CD4-positive, alpha-beta memory T cell (primary cell): ENCODE results near the gene ATXN7L2. TPM values are rescaled to one million over a fixed set of nuclear protein-coding genes. Genes with fewer than 3 reads are reported as not detected.
"Not testable (repeated sequence)": the region's sequence is repeated elsewhere in the genome, so short reads cannot be mapped to it uniquely, and the experiment has no call there.

Experiments used
- CTCF ChIA-PET: fragments of 350-600 bp; sonication (Branson Sonifier 250); formaldehyde crosslinking; loops from one replicate; lab custom pipeline; 2021; ENCODE audit warnings: inconsistent platforms; ENCODE audit not compliant: partially characterized antibody; lab: Charles Lee
- POLR2A ChIA-PET: fragments of 350-600 bp; sonication (Branson Sonifier 250); formaldehyde crosslinking; loops from one replicate; lab custom pipeline; 2021; ENCODE audit not compliant: partially characterized antibody; lab: Charles Lee
- DNase-seq, 5 donors: peaks; one replicate each; pipeline versions ENCODE4 v3.0.0 to v3.0.0-alpha.2; 2020 to 2022; ENCODE audit warnings: mixed read lengths in 1 of 5
- H3K27ac ChIP-seq: one replicate; pipeline ENCODE4 v1.7.0; 2013; ENCODE audit warnings: low read depth, low read length
- H3K27me3 ChIP-seq: 2 replicates; pipeline ENCODE4 v1.7.0; 2013; ENCODE audit warnings: mild to moderate bottlenecking, low read length, moderate library complexity; ENCODE audit not compliant: insufficient read depth
- H3K36me3 ChIP-seq: 2 replicates; pipeline ENCODE4 v1.7.0; 2013; ENCODE audit warnings: mild to moderate bottlenecking, low read length, moderate library complexity; ENCODE audit not compliant: insufficient read depth
- H3K4me1 ChIP-seq: 2 replicates; pipeline ENCODE4 v1.7.0; 2013; ENCODE audit warnings: mild to moderate bottlenecking, low read length, moderate library complexity; ENCODE audit not compliant: insufficient read depth
- H3K4me3 ChIP-seq, 2 donors: one replicate each; pipeline ENCODE4 v1.7.0; 2013; ENCODE audit warnings: low read length in 2 of 2, mild to moderate bottlenecking in 1 of 2
- H3K9me3 ChIP-seq, 2 donors: one replicate each; pipeline ENCODE4 v1.7.0; 2013; ENCODE audit warnings: low read length in 2 of 2, control low read depth in 1 of 2; ENCODE audit not compliant: control insufficient read depth in 1 of 2
- H3K27ac Mint-ChIP-seq, 7 donors: one replicate each; pipeline ENCODE4 v1.8.0; 2020 to 2021; ENCODE audit warnings: mixed read lengths in 7 of 7, mild to moderate bottlenecking in 6 of 7, inconsistent platforms in 3 of 7, moderate library complexity in 3 of 7
- H3K27me3 Mint-ChIP-seq, 2 donors: one replicate each; pipeline ENCODE4 v1.8.0; 2020 to 2021; ENCODE audit warnings: mixed read lengths in 2 of 2
- H3K36me3 Mint-ChIP-seq, 2 donors: one replicate each; pipeline ENCODE4 v1.8.0; 2020 to 2021; ENCODE audit warnings: mixed read lengths in 2 of 2, inconsistent platforms in 1 of 2, mild to moderate bottlenecking in 1 of 2
- H3K4me1 Mint-ChIP-seq, 4 donors: one replicate each; pipeline ENCODE4 v1.8.0; 2020 to 2021; ENCODE audit warnings: mixed read lengths in 4 of 4, mild to moderate bottlenecking in 1 of 4
- H3K4me3 Mint-ChIP-seq, 8 donors: one replicate each; pipeline ENCODE4 v1.8.0; 2020 to 2021; ENCODE audit warnings: mixed read lengths in 8 of 8, mild to moderate bottlenecking in 7 of 8, moderate library complexity in 6 of 8, inconsistent platforms in 3 of 8
- H3K9me3 Mint-ChIP-seq, 8 donors: one replicate each; pipeline ENCODE4 v1.8.0; 2020 to 2021; ENCODE audit warnings: mixed read lengths in 8 of 8, mild to moderate bottlenecking in 5 of 8, inconsistent platforms in 3 of 8, moderate library complexity in 1 of 8
- intact Hi-C: fragments of 100-400 bp; cut with micrococcal nuclease; formaldehyde crosslinking; loops from one replicate; pipeline ENCODE4 v1.15.1; 2023
- polyA plus RNA-seq, 2 donors: library from polyadenylated mRNA; unstranded; fragments of 300-500 nt; fragmentation: Illumina TruSeq; gene quantifications; one replicate each; pipeline ENCODE4 v1.2.3, GENCODE V29; 2021
- total RNA-seq, 2 experiments: library from RNA; stranded (reverse); gene quantifications; one replicate each; pipeline ENCODE4 v1.2.3, GENCODE V29; 2021

Gene ATXN7L2
- total and polyA plus RNA-seq, 4 experiments from 2014 or later, result 1.9 to 9.0 (median 7.1) TPM

DNA sequence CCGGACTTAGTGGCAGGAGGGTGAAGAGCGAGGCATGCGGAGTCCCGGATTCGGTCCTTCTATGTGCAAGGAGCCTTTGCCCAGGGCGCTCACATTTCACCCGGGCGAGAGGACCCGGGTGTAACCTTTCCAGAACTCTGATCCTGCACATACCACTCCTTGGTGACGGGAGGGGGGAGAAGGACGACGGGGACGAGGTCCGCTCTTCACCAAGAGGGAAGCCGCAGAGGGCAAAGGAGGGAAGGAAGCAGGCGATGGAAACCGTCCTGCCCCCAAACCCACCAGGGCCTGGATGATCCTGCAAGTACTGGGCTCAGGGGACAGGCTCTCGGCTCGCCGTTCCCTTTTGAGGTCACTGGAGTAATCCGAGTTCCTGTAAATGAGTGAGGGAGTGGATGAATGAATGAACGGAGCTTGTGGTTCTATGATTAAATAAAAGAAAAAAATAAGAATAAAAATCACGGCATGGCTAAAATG, 16.4 kb upstream of the ATXN7L2 start:
- no peaks in the 10 kb centered on the region for H3K9me3 Mint-ChIP-seq
- H3K4me3 Mint-ChIP-seq, result peak overlapping the region in 7 of 8 donors; percentile 47 to 72 (median 67)
- intact Hi-C loops, result no loop called here
- no peaks in the 10 kb centered on the region for H3K4me1 ChIP-seq
- H3K4me3 ChIP-seq, result no peak overlapping the region
- H3K36me3 ChIP-seq, result no peaks in the 10 kb centered on the region
- peaks cover 39% of the 10 kb centered on the region for H3K27me3 ChIP-seq
- POLR2A ChIA-PET, result no interaction called here
- H3K4me1 Mint-ChIP-seq, result peaks cover 0 to 7% (median 2%) of the 10 kb centered on the region in 4 donors
- DNase-seq, result no peak
- H3K27me3 Mint-ChIP-seq, result peaks cover 36 to 59% of the 10 kb centered on the region in 2 donors
- CTCF ChIA-PET, result no interaction called here
- H3K9me3 ChIP-seq, result no peaks in the 10 kb centered on the region
- no peak overlapping the region for H3K27ac ChIP-seq
- H3K27ac Mint-ChIP-seq, result no peak overlapping the region
- no peaks in the 10 kb centered on the region for H3K36me3 Mint-ChIP-seq

DNA sequence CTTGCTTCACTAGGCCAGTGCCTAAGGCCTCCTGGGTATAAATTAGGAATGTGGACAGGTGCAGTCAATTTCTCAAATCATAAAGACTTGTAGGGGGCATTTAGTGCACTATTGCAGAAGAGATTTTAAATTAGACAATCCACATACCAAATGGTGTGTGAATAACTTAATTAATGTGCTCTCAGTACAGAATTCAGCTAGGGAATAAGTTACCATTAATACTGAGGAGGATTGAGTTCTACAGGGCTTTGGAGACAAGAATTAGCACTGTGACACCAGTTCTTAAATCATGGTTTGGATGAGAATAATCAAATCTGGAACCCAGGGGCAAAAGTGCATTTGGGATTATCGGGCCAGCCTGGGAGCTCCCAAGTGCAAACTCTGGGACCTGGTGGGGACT, 15.6 kb upstream of the ATXN7L2 start:
- H3K27ac Mint-ChIP-seq, result no peak overlapping the region
- no peaks in the 10 kb centered on the region for H3K36me3 Mint-ChIP-seq
- peak overlapping the region in 1 of 8 donors; percentile 72 for H3K4me3 Mint-ChIP-seq
- CTCF ChIA-PET, result no interaction called here
- H3K9me3 Mint-ChIP-seq, result no peaks in the 10 kb centered on the region
- Histone ChIP-seq H3K36me3 (no peaks in the 10 kb centered on the region), H3K27me3 (peaks cover 39% of the 10 kb centered on the region), H3K4me1 (no peaks in the 10 kb centered on the region), H3K4me3 (no peak overlapping the region), H3K9me3 (no peaks in the 10 kb centered on the region), H3K27ac (no peak overlapping the region)
- H3K27me3 Mint-ChIP-seq, result peaks cover 35 to 57% of the 10 kb centered on the region in 2 donors
- intact Hi-C loops, result no loop called here
- POLR2A ChIA-PET, result no interaction called here
- H3K4me1 Mint-ChIP-seq, result peaks cover 0 to 7% (median 2%) of the 10 kb centered on the region in 4 donors
- no peak for DNase-seq

DNA sequence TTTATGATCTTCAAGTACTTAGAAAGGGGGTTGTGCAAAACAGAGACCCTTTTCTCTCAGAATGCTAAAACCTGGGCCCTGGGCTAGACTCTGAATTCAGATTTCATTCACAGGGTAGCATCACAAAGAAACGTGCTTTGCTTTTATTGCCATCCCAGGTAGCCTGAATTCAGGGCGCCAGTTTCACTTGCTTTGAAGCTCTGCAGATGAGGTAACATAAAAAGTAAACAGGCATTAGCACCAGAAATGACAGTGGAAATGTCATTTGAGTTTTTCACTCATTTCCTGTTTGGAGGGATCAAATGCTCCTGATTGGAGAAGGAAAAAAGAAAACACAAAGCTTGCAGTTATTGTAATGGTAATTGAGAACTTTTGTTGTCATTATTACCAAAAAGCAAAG, 14.8 kb upstream of the ATXN7L2 start:
- no peak overlapping the region for H3K4me3 ChIP-seq
- H3K27me3 ChIP-seq, result peaks cover 39% of the 10 kb centered on the region
- H3K4me1 ChIP-seq, result no peaks in the 10 kb centered on the region
- no peaks in the 10 kb centered on the region for H3K9me3 ChIP-seq
- no peak overlapping the region for H3K27ac Mint-ChIP-seq
- peaks cover 35 to 60% of the 10 kb centered on the region in 2 donors for H3K27me3 Mint-ChIP-seq
- no peak for DNase-seq
- H3K27ac ChIP-seq, result no peak overlapping the region
- peaks cover 0 to 7% (median 2%) of the 10 kb centered on the region in 4 donors for H3K4me1 Mint-ChIP-seq
- intact Hi-C loops, result no loop called here
- no peaks in the 10 kb centered on the region for H3K9me3 Mint-ChIP-seq
- no peaks in the 10 kb centered on the region for H3K36me3 Mint-ChIP-seq
- no peaks in the 10 kb centered on the region for H3K36me3 ChIP-seq
- no peak overlapping the region for H3K4me3 Mint-ChIP-seq
- ChIA-PET CTCF (interaction anchor here (1.3 kb wide), 1 partner anchor 15 kb away, joined by 3 read pairs; the partner anchor contains the start of gene ATXN7L2), POLR2A (no interaction called here)

DNA sequence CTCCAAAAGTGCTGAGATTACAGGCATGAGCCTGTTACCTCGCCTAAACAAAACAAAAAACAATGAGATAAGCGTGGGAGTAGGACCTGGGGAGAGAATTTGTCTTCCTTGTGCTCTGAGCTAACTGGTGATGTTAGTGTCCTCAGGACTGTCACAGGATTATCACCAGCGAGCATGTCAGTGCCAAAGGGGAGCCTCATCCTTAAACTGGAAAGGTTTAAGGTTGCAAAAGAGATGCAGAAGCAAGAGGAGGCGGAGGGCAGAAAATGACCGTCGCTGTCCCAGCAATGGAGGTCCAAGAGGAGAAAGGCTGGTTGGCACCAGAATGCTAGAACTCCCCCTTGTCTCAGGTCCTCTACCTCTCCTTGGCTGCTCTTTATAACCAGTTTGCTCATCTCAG, 13.5 kb upstream of the ATXN7L2 start:
- DNase-seq, result no peak
- no peak overlapping the region for H3K4me3 ChIP-seq
- CTCF ChIA-PET, result interaction anchor here (0.5 to 1.3 kb wide), 5 partner anchors 9 to 141 kb away, joined by 3 to 5 read pairs (median 4); no protein-coding TSS in a partner anchor
- no peaks in the 10 kb centered on the region for H3K36me3 Mint-ChIP-seq
- no peak overlapping the region for H3K27ac ChIP-seq
- H3K4me3 Mint-ChIP-seq, result no peak overlapping the region
- peaks cover 0 to 7% (median 2%) of the 10 kb centered on the region in 4 donors for H3K4me1 Mint-ChIP-seq
- H3K36me3 ChIP-seq, result no peaks in the 10 kb centered on the region
- POLR2A ChIA-PET, result interaction anchor here (1.4 kb wide), 1 partner anchor 13 kb away, joined by 4 read pairs; the partner anchor contains the start of gene ATXN7L2
- H3K9me3 ChIP-seq, result no peaks in the 10 kb centered on the region
- H3K27me3 Mint-ChIP-seq, result peaks cover 25 to 53% of the 10 kb centered on the region in 2 donors
- no peak overlapping the region for H3K27ac Mint-ChIP-seq
- intact Hi-C loops, result no loop called here
- peaks cover 39% of the 10 kb centered on the region for H3K27me3 ChIP-seq
- H3K4me1 ChIP-seq, result no peaks in the 10 kb centered on the region
- H3K9me3 Mint-ChIP-seq, result no peaks in the 10 kb centered on the region

DNA sequence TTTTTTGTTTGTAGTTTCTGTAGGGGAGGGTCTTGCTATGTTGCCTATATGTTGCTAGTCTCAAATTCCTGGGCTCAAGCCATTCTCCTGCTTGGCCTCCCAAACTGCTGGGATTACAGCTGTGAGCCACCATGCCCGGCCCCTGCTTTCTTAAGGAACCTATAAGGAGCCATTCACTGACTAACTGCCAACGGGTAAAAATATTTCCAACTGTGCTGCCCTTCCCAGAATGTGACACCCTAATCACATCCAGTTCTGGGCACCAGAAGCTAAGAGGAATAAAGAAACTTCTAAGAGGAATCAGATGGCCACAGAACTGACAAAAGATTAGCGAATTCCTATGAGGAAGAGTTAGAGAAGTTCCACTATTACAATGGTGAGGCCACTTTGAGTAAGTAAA, 10.9 kb upstream of the ATXN7L2 start:
- H3K9me3 ChIP-seq, result no peaks in the 10 kb centered on the region
- H3K9me3 Mint-ChIP-seq, result no peaks in the 10 kb centered on the region

DNA sequence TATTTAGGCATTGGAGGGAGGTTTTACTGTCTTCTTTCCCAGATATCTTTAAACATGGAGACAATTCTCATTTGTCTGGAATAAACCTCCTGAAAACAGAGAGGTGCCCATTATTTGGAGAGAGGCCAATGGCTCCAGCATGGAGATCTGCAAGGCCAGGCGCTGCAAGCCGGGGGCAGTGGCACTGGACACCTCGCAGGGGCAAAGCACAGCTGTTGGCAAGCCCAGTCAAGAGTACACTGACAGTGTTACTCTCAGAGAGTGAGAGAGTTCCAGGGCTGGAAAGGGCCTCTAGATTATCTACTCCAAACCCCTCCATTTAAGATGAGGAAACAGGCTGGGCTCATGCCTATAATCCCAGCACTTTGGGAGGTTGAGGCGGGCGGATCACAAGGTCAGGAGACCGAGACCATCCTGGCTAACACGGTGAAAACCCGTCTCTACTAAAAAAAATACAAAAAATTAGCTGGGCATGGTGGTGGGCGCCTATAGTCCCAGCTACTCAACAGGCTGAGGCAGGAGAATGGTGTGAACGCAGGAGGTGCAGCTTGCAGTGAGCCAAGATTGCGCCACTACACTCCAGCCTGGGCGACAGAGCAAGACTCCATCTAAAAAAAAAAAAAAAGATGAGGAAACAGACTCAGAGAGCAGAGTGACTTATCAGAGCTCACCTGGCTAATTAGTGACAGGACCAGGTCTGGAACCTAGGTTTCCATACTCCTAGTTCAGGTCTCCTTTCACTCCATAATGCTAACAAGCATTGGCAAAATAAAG, 10.2 kb upstream of the ATXN7L2 start:
- H3K27me3 Mint-ChIP-seq, result peaks cover 16 to 44% of the 10 kb centered on the region in 2 donors
- H3K27ac Mint-ChIP-seq, H3K4me3 ChIP-seq, H3K27ac ChIP-seq, intact Hi-C loops, POLR2A ChIA-PET, H3K4me1 ChIP-seq, H3K4me3 Mint-ChIP-seq, H3K4me1 Mint-ChIP-seq, H3K36me3 ChIP-seq, H3K9me3 Mint-ChIP-seq, DNase-seq, H3K36me3 Mint-ChIP-seq, H3K9me3 ChIP-seq: not testable (repeated sequence)
- CTCF ChIA-PET, result interaction anchor here (0.8 to 1.3 kb wide), 2 partner anchors 19 to 59 kb away, joined by 3 to 4 read pairs; no protein-coding TSS in a partner anchor
- peaks cover 28% of the 10 kb centered on the region for H3K27me3 ChIP-seq

More for the DNA sequence above, 10.9 kb upstream of the ATXN7L2 start:
- Histone ChIP-seq H3K36me3 (no peaks in the 10 kb centered on the region), H3K4me1 (no peaks in the 10 kb centered on the region), H3K27me3 (peaks cover 35% of the 10 kb centered on the region), H3K4me3 (no peak overlapping the region), H3K27ac (no peak overlapping the region)
- Mint-ChIP-seq H3K36me3 (no peaks in the 10 kb centered on the region), H3K27me3 (peaks cover 19 to 50% of the 10 kb centered on the region in 2 donors), H3K27ac (no peak overlapping the region), H3K4me1 (no peaks in the 10 kb centered on the region), H3K4me3 (no peak overlapping the region)
- intact Hi-C loops, result no loop called here
- no peak for DNase-seq
- CTCF ChIA-PET, result interaction anchor here (1.1 kb wide), 1 partner anchor 11 kb away, joined by 4 read pairs; the partner anchor contains the start of gene ATXN7L2
- POLR2A ChIA-PET, result no interaction called here

DNA sequence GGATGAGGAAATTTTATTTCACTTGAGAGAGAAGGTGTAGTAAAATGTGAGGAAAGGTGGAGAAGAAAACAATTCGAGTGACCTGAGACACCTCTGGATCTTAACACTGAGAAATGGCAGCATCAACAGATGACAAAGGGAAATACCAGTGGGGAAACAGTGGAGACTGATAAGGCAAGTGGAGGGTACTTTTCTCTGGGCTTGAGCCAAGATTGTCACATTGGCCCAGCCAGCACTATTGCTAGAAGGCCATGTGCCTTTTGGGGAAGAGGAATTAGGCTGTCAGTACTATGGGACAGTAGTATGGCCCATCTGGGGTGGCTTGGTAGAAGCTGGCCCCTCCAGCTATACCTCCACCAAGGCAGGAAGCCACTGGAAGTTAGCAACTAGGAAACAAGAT, 9.0 kb upstream of the ATXN7L2 start:
- Histone ChIP-seq H3K9me3 (no peaks in the 10 kb centered on the region), H3K4me1 (no peaks in the 10 kb centered on the region), H3K4me3 (no peak overlapping the region), H3K27me3 (peaks cover 28% of the 10 kb centered on the region), H3K27ac (no peak overlapping the region), H3K36me3 (no peaks in the 10 kb centered on the region)
- POLR2A ChIA-PET, result no interaction called here
- intact Hi-C loops, result no loop called here
- H3K27me3 Mint-ChIP-seq, result peaks cover 15 to 48% of the 10 kb centered on the region in 2 donors
- no peak for DNase-seq
- no peaks in the 10 kb centered on the region for H3K36me3 Mint-ChIP-seq
- no peaks in the 10 kb centered on the region for H3K9me3 Mint-ChIP-seq
- no peak overlapping the region for H3K4me3 Mint-ChIP-seq
- CTCF ChIA-PET, result interaction anchor here (1.3 kb wide), 1 partner anchor 57 kb away, joined by 4 read pairs; no protein-coding TSS in a partner anchor
- peaks cover 1 to 11% (median 7%) of the 10 kb centered on the region in 4 donors for H3K4me1 Mint-ChIP-seq
- no peak overlapping the region for H3K27ac Mint-ChIP-seq
